DOHH2 (cell line): ENCODE results near the gene ELOB.

Source experiments
- H3F3A ChIP-seq: fragments of 200-600 bp; sonication (generic), shearing (Covaris generic); 2 replicates; pipeline ENCODE4 v1.6.0; 2016; ENCODE audit warnings: antibody characterized with exemption, mild to moderate bottlenecking; ENCODE audit not compliant: control insufficient read depth, insufficient read depth
- H3K27ac ChIP-seq: fragments of 200-600 bp; sonication (generic); 2 replicates; pipeline ENCODE4 v1.5.1; 2014; ENCODE audit warnings: low read depth, mild to moderate bottlenecking, low read length, moderate library complexity
- H3K27me3 ChIP-seq: fragments of 200-600 bp; sonication (generic); 2 replicates; pipeline ENCODE4 v1.6.1; 2014; ENCODE audit warnings: mild to moderate bottlenecking, low read length, mixed read lengths; ENCODE audit not compliant: control insufficient read depth
- H3K36me3 ChIP-seq: fragments of 200-600 bp; sonication (generic); 2 replicates; pipeline ENCODE4 v1.6.1; 2014; ENCODE audit warnings: mild to moderate bottlenecking, low read length, moderate library complexity, mixed read lengths; ENCODE audit not compliant: control insufficient read depth
- H3K4me1 ChIP-seq: fragments of 200-600 bp; sonication (generic); 2 replicates; pipeline ENCODE4 v1.6.1; 2014; ENCODE audit warnings: mild to moderate bottlenecking, low read length, mixed read lengths; ENCODE audit not compliant: control insufficient read depth
- H3K4me2 ChIP-seq: fragments of 200-600 bp; sonication (generic); 2 replicates; pipeline ENCODE4 v1.6.0; 2014; ENCODE audit warnings: mild to moderate bottlenecking, low read length, moderate library complexity
- H3K4me3 ChIP-seq: fragments of 200-600 bp; sonication (generic); 2 replicates; pipeline ENCODE4 v1.5.1; 2014; ENCODE audit warnings: mild to moderate bottlenecking, low read length, mixed read lengths
- H3K79me2 ChIP-seq: fragments of 200-600 bp; sonication (generic); 2 replicates; pipeline ENCODE4 v1.6.1; 2014; ENCODE audit warnings: mild to moderate bottlenecking, low read length, mixed read lengths; ENCODE audit not compliant: control insufficient read depth
- H3K9me2 ChIP-seq: fragments of 200-600 bp; sonication (generic); replicated peaks from 2 replicates; pipeline ENCODE4 v1.6.1; 2014; ENCODE audit warnings: mild to moderate bottlenecking, low read length, mixed read lengths; ENCODE audit not compliant: control insufficient read depth
- H3K9me3 ChIP-seq: fragments of 200-600 bp; sonication (generic); 2 replicates; pipeline ENCODE4 v1.6.1; 2014; ENCODE audit warnings: antibody characterized with exemption, low read length, mixed read lengths; ENCODE audit not compliant: control insufficient read depth, insufficient read depth
- H4K20me1 ChIP-seq: fragments of 200-600 bp; sonication (generic); 2 replicates; pipeline ENCODE4 v1.6.0; 2014; ENCODE audit warnings: low read depth, mild to moderate bottlenecking, antibody characterized with exemption, low read length, moderate library complexity; ENCODE audit not compliant: control insufficient read depth, insufficient read depth
- CTCF ChIP-seq: fragments of 200-600 bp; sonication (generic); IDR thresholded peaks from one replicate; pipeline ENCODE4 v1.5.1; 2014; ENCODE audit warnings: antibody characterized with exemption, mild to moderate bottlenecking, low read depth, low read length; ENCODE audit not compliant: poor library complexity, severe bottlenecking
- EZH2phosphoT487 ChIP-seq: fragments of 200-600 bp; sonication (generic); IDR thresholded peaks from 2 replicates; pipeline ENCODE4 v1.6.1; 2017; ENCODE audit warnings: borderline replicate concordance, mild to moderate bottlenecking, antibody characterized with exemption, low read length, moderate library complexity, mixed read lengths

Gene ELOB

GRCh38 chr16:2753733-2754020 is 23.4 kb downstream of the ELOB start:
- Histone ChIP-seq H3K9me2 (no peaks in the 10 kb centered on the region), H4K20me1 (peaks cover 42% of the 10 kb centered on the region), H3K79me2 (peaks cover 89% of the 10 kb centered on the region), H3K9me3 (no peaks in the 10 kb centered on the region), H3K4me1 (peaks cover 38% of the 10 kb centered on the region), H3K36me3 (peaks cover 80% of the 10 kb centered on the region), H3F3A (peaks cover 9% of the 10 kb centered on the region; the same call in 1 of the 2 replicates), H3K27ac (peak overlapping the region; percentile 93), H3K4me2 (peak overlapping the region; percentile 80), H3K27me3 (no peaks in the 10 kb centered on the region), H3K4me3 (peak overlapping the region; percentile 98)
- TF ChIP-seq EZH2phosphoT487 (no peak), CTCF (no peak)

GRCh38 chr16:2752850-2753732 is 24.0 kb downstream of the ELOB start:
- TF ChIP-seq CTCF: no peak
- TF ChIP-seq EZH2phosphoT487: no peak
- Histone ChIP-seq H3K9me3 (no peaks in the 10 kb centered on the region), H3K4me1 (peaks cover 38% of the 10 kb centered on the region), H3K79me2 (peaks cover 83% of the 10 kb centered on the region), H3K36me3 (peaks cover 75% of the 10 kb centered on the region), H3K4me2 (peak overlapping the region; percentile 80), H3K4me3 (peak overlapping the region; percentile 98), H3K27ac (peak overlapping the region; percentile 93), H4K20me1 (peaks cover 42% of the 10 kb centered on the region), H3F3A (peaks cover 7% of the 10 kb centered on the region; the same call in 1 of the 2 replicates), H3K27me3 (no peaks in the 10 kb centered on the region), H3K9me2 (no peaks in the 10 kb centered on the region)

- Histone ChIP-seq H3K4me3 (peak within 1 kb of the TSS; percentile 98), H3K79me2 (peaks cover 75% of the 10 kb centered on the region), H3K27me3 (no peaks in the 10 kb centered on the region), H3K9me2 (no peaks in the 10 kb centered on the region), H3K4me1 (peaks cover 38% of the 10 kb centered on the region), H3F3A (peaks cover 7% of the 10 kb centered on the region; the same call in 1 of the 2 replicates), H4K20me1 (peaks cover 36% of the 10 kb centered on the region), H3K9me3 (no peaks in the 10 kb centered on the region), H3K4me2 (peak within 1 kb of the TSS; percentile 80), H3K36me3 (peaks cover 66% of the 10 kb centered on the region), H3K27ac (peak within 1 kb of the TSS; percentile 93)
- TF ChIP-seq CTCF (no peak), EZH2phosphoT487 (no peak)
These were observed 24.8 kb downstream of the ELOB start, which contains the start of gene SRRM2 for GRCh38 chr16:2752035-2752849. SRRM2 (plus strand) TSS chr16:2752638; CDS start chr16:2756365, 3,727 bp downstream.
